ENCODE measurements around the gene SNTB2.

SNTB2 gene

DNA sequence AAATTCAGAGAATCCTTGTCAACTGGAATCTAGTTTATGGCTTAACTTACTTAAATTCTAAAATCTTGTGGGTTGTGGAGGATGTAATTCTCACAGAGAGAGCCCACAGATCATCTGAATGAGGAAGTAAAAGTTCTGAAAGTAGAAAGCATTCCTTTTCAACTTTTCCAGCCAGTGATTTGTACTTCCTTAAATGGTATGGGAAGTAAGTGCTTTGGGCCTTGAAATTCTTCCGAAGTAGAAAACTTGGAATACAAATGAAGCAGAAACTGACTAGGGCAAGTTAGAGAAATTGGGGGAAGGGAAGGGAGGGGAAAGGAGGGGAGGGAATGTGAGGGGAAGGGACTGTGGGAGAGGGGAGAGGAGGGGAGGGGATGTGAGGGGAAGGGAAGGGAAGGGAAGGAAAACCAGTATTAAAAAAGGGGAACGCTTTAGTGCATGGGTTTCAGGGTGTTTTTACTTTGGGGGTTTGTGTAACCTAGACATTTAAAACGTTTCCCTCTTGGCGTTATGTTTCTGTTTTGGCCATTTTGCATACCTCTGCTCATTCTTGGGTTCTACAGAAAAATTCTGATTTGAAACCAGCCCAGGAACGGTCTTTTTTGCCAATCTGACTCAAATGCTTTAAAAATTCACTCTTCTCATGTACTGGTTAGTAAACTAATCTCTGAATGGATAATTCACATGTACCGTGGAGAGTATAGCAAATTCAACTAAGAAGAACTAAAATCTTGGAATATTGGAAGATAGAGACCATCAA lies 15.5 kb upstream of the SNTB2 start:
- Histone ChIP-seq H4K20me1 (peaks cover 9 to 71% (median 33%) of the 10 kb centered on the region in 11 experiments; a peak in 18 of 22 replicates), H3K4me1 (peaks cover 8 to 44% (median 19%) of the 10 kb centered on the region in 10 experiments; a peak in 17 of 20 replicates), H3K27ac (no peak overlapping the region), H3K4me3 (no peak overlapping the region), H3K9me3 (replicated peaks in 1 of 11) (no peaks in the 10 kb centered on the region), H3K36me3 (peaks cover 35 to 83% (median 66%) of the 10 kb centered on the region in 11 experiments), H3K27me3 (0 out of 22 replicates have a peak, but pooled peaks cover 0 to 4% (median 0%) of the 10 kb centered on the region in 11 experiments), H3K4me2 (peak overlapping the region in 8 of 11 experiments; percentile 40 to 66 (median 54); a peak in 14 of 22 replicates), H3K9ac (no peak overlapping the region)
- TF ChIP-seq Cebpa-rat (IDR thresholded peaks at IDR 0.05), result no peak

DNA sequence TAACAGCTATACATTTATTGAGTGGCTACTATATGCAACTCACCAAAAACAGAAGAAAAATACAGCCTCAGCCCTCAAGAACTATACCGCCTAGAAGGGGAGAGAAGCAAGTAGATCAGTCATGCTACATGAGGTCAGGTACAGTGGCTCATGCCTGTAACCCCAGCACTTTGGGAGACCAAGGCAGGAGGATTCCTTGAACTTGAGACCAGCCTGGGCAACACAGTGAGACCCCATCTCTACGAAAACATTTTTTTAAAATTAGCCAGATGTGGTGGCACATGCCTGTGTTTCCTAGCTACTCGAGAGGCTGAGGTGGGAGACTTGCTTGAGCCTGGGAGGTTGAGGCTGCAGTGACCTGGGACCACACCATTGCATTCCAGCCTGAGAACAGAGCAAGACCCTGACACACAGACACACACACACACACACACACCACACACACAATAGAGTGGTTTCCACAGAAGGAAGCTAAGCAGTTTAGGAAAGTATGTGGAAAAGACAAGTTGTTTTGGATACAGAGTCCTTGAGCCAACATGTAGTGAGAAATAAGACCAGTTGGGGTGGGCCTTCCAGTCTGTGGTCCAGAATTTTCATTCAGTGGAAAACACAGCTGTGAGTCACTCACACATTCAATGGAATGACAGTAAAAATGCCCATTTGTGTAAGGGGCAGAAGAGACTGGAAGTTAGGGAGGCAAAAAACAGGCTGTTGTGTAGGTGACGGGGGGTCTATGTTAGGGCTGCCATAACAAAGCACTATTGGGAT lies 10.7 kb upstream of the SNTB2 start:
- H3K4me2 ChIP-seq, result no peak overlapping the region
- peaks cover 0 to 30% (median 8%) of the 10 kb centered on the region in 11 experiments; a peak in 12 of 22 replicates for H4K20me1 ChIP-seq
- H3K36me3 ChIP-seq, result peaks cover 0 to 54% (median 22%) of the 10 kb centered on the region in 11 experiments; a peak in 14 of 22 replicates
- H3K27me3 ChIP-seq, result no peaks in the 10 kb centered on the region
- H3K9ac ChIP-seq, result no peak overlapping the region
- TF ChIP-seq Cebpa-rat (IDR thresholded peaks at IDR 0.05), result no peak
- H3K27ac ChIP-seq, result no peak overlapping the region
- H3K4me3 ChIP-seq, result no peak overlapping the region
- H3K9me3 ChIP-seq (replicated peaks in 1 of 11), result no peaks in the 10 kb centered on the region
- H3K4me1 ChIP-seq, result peaks cover 12 to 44% (median 23%) of the 10 kb centered on the region in 10 experiments

DNA sequence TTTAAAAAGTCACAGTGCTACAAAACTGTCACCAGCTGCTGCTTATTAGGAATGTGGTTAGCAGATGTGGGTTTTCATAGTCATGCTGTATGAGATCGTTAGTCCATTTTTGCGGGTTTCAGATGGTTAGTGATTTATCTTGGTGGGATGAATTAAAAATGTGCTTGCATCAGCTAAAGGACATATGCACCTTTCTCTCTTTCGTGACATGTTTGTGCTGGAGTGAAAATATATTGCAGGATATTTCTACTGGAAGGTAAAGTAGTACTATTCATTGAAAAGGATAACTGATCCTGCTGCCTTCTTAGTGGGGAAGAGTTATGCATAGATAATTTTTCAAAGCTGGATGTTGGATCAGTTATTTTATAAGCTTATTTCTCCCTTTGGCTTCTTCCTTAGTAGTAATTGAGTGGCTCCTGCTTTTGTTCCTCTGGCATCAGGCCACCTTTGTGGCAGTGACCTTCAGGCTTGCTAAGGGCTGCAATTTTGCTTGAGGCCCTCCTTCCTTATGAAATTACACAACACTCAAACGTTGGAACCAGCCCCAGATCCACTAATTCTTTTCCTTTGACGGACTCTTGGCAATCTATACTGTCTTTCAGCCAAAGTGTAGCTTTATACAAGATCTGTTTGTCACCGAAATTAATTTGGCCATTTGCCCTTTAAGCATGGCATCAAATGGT lies 7.5 kb upstream of the SNTB2 start:
- peaks cover 0 to 30% (median 8%) of the 10 kb centered on the region in 11 experiments; a peak in 7 of 22 replicates for H3K36me3 ChIP-seq
- H4K20me1 ChIP-seq, result peaks cover 0 to 22% (median 5%) of the 10 kb centered on the region in 11 experiments; a peak in 6 of 22 replicates
- TF ChIP-seq Cebpa-rat (IDR thresholded peaks at IDR 0.05), result no peak
- no peak overlapping the region for H3K9ac ChIP-seq
- H3K4me2 ChIP-seq, result peak overlapping the region; percentile 4 to 51 (median 28); a peak in 17 of 22 replicates
- peaks cover 8 to 39% (median 31%) of the 10 kb centered on the region in 10 experiments; a peak in 19 of 20 replicates for H3K4me1 ChIP-seq
- H3K27ac ChIP-seq, result no peak overlapping the region
- H3K27me3 ChIP-seq, result no peaks in the 10 kb centered on the region
- no peaks in the 10 kb centered on the region for H3K9me3 ChIP-seq (replicated peaks in 1 of 11)
- H3K4me3 ChIP-seq, result no peak overlapping the region

DNA sequence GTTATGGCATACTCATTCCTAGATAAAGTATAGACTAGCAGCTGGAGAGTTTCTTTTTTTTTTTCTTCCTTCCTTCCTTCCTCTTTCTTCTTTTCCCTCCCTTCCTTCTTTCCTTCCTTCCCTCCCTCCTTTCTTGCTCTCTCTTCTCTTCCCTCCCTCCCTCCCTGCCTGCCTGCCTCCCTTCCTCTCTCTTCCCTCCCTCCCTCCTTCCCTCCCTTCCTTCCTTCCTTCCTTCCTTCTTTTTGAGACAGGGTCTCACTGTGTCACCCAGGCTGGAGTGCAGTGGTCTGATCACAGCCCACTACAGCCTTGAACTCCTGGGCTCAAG lies 7.0 kb upstream of the SNTB2 start:
- H3K9me3 ChIP-seq (replicated peaks in 1 of 11), result no peaks in the 10 kb centered on the region
- no peak overlapping the region for H3K9ac ChIP-seq
- no peak for TF ChIP-seq Cebpa-rat (IDR thresholded peaks at IDR 0.05)
- peaks cover 0 to 25% (median 5%) of the 10 kb centered on the region in 11 experiments; a peak in 6 of 22 replicates for H3K36me3 ChIP-seq
- H3K27me3 ChIP-seq, result no peaks in the 10 kb centered on the region
- H4K20me1 ChIP-seq, result peaks cover 0 to 22% (median 5%) of the 10 kb centered on the region in 11 experiments; a peak in 5 of 22 replicates
- peaks cover 8 to 39% (median 31%) of the 10 kb centered on the region in 10 experiments; a peak in 19 of 20 replicates for H3K4me1 ChIP-seq
- no peak overlapping the region for H3K27ac ChIP-seq
- no peak overlapping the region for H3K4me3 ChIP-seq
- peak overlapping the region in 9 of 11 experiments; percentile 18 to 51 (median 34); a peak in 14 of 22 replicates for H3K4me2 ChIP-seq

DNA sequence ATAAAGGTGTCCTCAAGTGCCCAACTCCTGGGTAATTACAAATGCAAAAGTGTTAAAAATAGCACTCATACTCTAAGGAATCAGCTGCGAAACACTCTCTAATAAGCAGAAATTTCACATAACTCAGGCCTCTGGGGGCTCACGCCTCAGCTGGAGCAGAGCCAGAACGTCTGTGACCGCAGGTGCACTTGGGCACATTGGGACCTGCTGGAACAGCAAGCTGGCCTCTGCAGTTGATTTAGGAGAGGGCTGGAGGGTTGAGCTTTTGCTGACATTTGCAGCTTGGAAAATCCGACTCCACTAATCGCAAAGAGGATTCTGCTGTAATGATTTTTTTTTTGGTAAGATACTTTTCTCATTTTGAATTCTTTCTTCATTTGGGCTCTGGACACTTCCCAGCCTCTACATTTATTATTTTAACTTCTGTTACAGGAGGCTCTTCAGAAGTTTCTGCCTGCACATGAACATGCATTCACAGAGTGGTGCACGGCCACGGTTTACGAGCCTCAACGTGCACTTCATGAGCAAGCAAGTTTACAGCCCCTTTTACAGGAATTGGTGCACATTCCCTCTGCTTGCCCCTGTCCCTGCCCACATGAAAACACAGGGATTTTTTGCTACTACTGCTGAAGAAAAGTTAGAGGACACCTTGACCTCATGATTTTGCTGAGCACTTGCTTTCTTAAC lies 4.1 kb upstream of the SNTB2 start:
- no peaks in the 10 kb centered on the region for H3K9me3 ChIP-seq (replicated peaks in 1 of 11)
- peaks cover 0 to 8% (median 0%) of the 10 kb centered on the region in 11 experiments; a peak in 2 of 22 replicates for H3K36me3 ChIP-seq

DNA sequence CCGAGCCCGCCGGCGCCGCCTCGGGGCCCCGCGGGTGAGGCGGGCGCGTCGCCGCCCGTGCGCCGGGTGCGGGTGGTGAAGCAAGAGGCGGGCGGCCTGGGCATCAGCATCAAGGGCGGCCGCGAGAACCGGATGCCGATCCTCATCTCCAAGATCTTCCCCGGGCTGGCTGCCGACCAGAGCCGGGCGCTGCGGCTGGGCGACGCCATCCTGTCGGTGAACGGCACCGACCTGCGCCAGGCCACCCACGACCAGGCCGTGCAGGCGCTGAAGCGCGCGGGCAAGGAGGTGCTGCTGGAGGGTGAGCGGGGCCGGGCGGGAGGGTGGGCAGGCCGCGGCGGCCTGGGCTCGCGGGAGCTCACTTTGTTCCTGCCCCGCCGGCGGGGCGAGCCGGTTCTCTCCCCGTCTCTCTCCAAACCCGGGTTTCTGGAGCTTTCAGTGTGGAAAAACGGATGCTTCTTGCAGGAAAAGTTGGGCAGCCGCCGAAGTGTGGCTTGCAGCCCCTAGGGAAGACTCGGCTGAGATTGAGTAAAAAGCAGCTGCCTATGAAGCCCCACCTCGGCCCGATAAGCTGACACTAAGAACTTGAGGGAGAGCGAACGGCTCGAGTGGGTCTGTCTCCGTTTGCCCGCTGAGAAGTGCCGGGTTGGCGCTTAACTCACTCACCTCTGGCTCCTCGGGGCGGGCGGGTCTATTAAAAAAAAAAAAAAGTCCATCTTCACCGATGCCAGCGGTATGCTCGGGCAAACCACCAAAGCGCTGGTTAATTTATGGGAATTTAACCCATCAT lies 677 bp downstream of the SNTB2 start:
- Histone ChIP-seq H4K20me1 (peaks cover 19 to 50% (median 37%) of the 10 kb centered on the region in 11 experiments; a peak in 20 of 22 replicates), H3K9me3 (replicated peaks in 1 of 11) (no peaks in the 10 kb centered on the region), H3K4me3 (peak overlapping the region; percentile 83 to 98 (median 90)), H3K27ac (peak overlapping the region; percentile 79 to 92 (median 88)), H3K27me3 (no peaks in the 10 kb centered on the region), H3K4me1 (peaks cover 32 to 52% (median 47%) of the 10 kb centered on the region in 10 experiments), H3K4me2 (peak overlapping the region; percentile 84 to 98 (median 92)), H3K36me3 (peaks cover 0 to 5% (median 0%) of the 10 kb centered on the region in 11 experiments; a peak in 2 of 22 replicates), H3K9ac (peak overlapping the region; percentile 88 to 93 (median 92))
- peak in 3 of 11 experiments; percentile 2 to 32 (median 31); a peak in 1 of 22 replicates for TF ChIP-seq Cebpa-rat (IDR thresholded peaks at IDR 0.05)

More for the DNA sequence above, 4.1 kb upstream of the SNTB2 start:
- Histone ChIP-seq H3K9ac (0 out of 22 replicates have a peak overlapping the region, but pooled peaks of 1 of the 11 experiments have one; percentile 16), H3K27ac (no peak overlapping the region), H3K4me2 (peak overlapping the region in 9 of 11 experiments; percentile 2 to 77 (median 64); a peak in 16 of 22 replicates), H3K4me3 (no peak overlapping the region), H4K20me1 (peaks cover 0 to 22% (median 5%) of the 10 kb centered on the region in 11 experiments; a peak in 6 of 22 replicates), H3K4me1 (peaks cover 16 to 47% (median 41%) of the 10 kb centered on the region in 10 experiments), H3K27me3 (no peaks in the 10 kb centered on the region)
- no peak for TF ChIP-seq Cebpa-rat (IDR thresholded peaks at IDR 0.05)

DNA sequence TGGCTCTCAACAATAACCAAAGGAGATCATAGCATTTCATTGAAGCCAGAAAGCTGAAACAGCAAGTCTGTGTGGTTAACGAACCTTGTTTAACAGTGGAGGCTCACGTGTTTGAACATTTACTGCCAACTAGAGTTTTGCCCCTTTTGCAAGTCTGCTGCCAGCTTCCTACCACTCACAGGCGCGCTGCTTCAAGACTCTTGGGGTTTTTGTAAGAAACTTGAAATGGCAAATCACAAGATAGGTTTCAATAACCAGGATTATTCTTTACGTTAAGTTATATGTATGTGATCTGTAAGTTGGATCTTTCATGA lies 1.2 kb downstream of the SNTB2 start:
- Histone ChIP-seq H3K27ac (peak overlapping the region in 10 of 11 experiments; percentile 16 to 92 (median 88); a peak in 18 of 22 replicates), H3K4me1 (peaks cover 28 to 47% (median 41%) of the 10 kb centered on the region in 10 experiments), H3K27me3 (no peaks in the 10 kb centered on the region), H3K4me3 (peak overlapping the region; percentile 83 to 98 (median 90)), H4K20me1 (peaks cover 15 to 50% (median 37%) of the 10 kb centered on the region in 11 experiments; a peak in 20 of 22 replicates), H3K4me2 (peak overlapping the region; percentile 84 to 98 (median 92)), H3K9me3 (replicated peaks in 1 of 11) (no peaks in the 10 kb centered on the region), H3K9ac (peak overlapping the region; percentile 88 to 93 (median 92); a peak in 21 of 22 replicates), H3K36me3 (peaks cover 0 to 5% (median 0%) of the 10 kb centered on the region in 11 experiments; a peak in 2 of 22 replicates)
- TF ChIP-seq Cebpa-rat (IDR thresholded peaks at IDR 0.05), result no peak
